Dermis blood vessel endothelial cell (primary cell): ENCODE data around the gene CBX5. TPM values are rescaled to one million over a fixed set of nuclear protein-coding genes. Genes with fewer than 3 reads are reported as not detected.
A peak's percentile ranks its signal among the peaks of the same experiment; 100 is the strongest.
"Not testable (repeated sequence)": the region's sequence is repeated elsewhere in the genome, so short reads cannot be mapped to it uniquely, and the experiment has no call there.

Experiments used
- DNase-seq: peaks from one replicate; pipeline ENCODE4 v3.0.0; 2010
- total RNA-seq: library from RNA; depleted of rRNA; stranded (reverse); fragments of >200 nt; gene quantifications from 2 replicates; pipeline ENCODE4 v1.2.3, GENCODE V29; 2014

CBX5 gene
- total RNA-seq, 1 donor from 2014 or later: 27.6 TPM

DNA sequence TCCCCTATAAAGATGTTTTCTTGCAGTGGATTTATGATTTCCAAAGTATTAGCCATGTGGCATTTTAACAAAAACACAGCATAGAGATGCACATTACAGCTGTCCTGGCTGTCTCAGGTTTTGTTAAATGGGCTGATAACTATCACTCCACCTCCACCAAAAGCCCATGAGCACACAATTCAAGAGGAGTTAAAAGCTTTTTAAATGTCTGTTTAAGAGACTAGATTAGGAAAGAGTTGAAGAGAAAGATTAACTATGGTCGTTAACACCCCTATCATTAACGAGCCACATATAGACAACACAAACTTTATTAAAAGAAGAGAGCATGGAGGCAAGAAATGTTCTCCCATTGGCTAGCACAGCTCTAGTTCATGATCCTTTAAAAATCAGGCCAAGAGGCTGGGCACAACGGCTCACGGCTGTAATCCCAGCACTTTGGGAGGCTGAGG lies 14.5 kb downstream of the CBX5 start:
- no peak for DNase-seq

DNA sequence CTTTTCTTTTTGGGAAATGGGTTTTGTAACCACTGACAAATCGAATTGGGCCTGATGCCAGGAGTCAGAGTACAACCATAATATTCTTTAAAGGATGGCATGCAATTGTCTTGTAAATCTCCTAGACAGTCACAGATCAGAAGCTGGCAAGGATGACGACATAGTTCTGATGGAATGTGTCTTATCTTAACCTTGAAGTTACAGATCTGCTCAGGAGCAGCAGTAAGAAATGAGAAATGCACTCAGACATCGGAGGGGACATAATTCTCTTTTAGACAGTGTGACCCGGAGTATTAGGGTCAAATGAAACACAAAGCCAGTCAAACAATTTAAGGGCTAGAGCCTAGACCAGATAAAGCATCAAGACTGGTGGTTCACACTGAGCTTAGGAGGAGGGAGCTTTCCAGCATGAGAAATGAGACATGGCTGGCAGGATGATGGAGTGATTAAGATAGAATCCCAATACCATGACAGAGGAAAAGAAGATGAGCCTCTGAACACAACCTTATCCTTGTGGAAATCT lies 17.5 kb downstream of the CBX5 start:
- DNase-seq: peak; percentile 55

DNA sequence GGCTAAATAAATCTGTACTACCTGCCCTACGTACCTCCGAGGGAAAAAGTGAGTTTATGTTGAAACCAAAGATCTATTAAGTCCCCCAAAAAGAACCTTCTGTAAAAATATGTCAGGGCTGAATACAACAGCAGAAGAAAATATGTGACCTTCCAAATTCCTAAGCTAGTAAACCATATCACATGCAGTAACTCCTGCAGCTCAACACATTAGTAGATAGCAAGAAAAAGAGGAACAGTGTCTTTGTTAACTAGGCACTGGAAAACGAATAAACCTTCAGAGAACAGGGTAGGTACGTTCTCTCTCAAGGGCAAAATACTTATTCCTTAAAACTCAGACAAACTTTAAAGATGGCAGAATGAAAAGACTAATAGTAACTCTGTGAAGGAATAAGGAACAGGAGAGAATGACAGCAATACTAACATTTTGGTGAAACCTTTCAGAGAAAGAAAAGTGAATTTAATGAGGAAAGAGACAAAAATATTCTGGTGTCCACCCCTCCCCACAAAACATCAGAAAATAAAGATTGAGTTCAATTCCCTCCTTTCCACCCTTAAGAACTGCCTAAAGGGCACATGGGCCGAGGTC lies 18.0 kb downstream of the CBX5 start:
- DNase-seq: no peak

DNA sequence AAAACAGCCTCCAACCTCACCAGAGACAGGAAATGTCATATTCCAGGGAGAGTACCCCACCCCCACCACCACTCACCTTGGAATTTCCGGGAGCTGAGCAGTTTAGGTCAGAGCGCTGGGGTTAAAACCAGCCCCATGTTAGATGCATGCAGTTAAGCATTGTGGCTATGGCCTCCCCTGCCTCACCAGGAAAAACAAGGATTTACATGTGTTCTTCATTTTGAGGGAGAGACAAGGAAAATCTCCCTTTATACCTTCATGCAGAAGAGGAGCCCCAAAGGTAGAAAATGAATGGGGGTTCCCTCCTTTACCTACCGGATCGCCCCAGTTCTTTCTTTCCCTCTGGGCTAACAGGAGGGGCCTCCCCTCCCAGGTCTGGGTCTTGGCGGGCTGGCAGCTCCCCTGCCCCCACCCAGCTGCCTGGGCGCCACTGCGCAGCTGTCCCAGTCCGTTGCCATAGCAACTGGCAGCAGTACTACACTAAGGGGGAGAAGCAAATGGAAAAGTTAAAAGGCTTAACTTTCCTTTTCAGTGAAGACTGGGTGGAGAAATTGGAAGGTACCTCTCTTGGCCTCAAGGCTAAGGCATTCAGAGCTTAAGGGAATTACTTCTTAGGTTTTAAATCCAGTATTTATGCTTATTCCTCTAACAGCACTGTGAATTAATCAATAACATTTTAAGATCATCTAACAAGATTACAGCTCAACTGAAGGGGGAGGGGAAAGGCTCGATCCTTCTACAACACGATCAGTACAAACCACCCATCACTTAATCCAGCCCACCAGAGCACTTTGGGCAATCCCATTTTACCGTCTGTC lies 20.5 kb downstream of the CBX5 start:
- DNase-seq: peak; percentile 90

DNA sequence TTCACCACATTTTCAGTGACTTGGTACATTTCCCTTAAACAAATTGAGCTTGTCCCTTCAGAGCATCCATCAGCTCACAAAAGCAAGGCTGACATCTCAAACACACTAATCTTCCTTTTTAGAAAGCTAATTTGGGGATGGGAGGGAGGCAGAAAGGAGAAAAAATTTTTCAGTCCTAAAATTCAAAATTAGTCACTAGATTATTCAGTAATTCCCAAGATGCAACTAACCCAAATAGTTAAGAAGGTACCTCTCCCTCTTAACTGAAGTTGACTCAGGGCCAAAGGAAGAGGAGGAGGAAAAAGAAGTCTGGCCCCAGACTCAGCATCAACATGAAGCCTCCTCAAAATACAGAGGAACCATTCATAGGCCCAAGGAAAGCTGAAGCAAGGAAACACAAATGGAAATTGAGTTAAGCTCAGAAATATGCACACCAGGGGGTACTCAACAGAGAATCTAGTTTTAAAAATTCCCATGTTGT lies 21.7 kb downstream of the CBX5 start:
- DNase-seq: peak; percentile 9

DNA sequence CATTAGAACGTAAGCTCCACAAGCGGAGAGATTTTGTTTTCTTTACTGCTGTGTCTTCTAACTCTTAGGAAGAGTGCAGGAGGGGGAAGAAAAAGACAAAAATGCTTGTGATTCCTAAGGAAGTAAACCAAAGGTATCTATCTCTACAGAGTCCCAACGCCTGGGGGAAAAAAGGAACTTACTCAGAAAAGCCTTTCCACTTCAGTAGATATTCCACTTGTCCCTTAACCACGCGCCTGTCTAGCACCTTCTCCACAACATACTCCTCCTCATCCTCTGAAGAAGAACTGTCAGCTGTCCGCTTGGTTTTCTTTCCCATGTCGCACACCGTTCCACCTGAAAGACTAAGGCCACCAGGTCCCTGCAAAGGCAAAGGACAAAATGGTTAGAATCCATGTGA lies 22.6 kb downstream of the CBX5 start:
- no peak for DNase-seq

DNA sequence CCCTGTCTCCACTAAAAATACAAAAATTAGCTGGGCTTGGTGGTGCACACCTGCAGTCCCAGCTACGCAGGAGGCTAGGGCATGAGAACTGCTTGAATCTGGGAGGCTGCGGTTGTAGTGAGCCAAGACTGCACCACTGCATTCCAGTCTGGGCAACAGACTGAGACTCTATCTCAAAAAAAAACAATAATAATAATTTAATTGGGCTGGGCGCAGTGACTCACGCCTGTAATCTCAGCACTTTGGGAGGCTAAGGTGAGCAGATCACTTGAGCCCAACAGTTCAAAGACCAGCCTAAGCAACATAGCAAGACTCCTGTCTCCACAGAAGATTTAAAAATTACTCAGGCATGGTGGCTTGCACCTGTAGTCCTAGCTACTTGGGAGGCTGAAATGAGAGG lies 26.7 kb downstream of the CBX5 start:
- DNase-seq: no peak

DNA sequence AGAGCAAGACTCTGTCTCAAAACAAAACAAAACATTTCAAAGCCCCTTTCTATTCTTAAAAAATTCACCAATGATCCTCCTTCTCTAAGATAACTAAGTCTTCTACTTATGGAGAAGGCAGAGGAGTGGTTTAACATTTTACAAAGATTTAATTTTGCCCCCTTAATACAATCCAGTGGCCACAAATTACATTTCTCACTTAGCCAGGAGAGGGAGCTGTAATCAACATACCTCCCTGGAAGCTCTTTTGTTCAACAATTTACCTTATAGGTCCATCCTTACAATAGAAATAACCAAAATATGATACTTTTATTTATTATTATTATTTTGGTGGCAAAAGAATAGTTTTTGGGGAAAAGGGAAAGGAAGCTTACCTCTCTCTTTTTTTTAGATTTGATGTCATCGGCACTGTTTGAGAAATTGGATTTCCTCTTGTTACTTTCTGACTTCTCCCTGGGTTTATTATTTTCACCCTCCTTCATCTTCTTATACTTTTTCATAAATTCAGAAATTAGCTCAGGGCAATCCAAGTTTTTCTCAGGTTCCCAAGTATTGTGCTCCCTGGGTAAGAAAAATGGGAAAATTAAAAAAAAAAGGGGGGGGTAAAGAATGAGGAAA lies 28.1 kb downstream of the CBX5 start:
- DNase-seq: peak; percentile 75

DNA sequence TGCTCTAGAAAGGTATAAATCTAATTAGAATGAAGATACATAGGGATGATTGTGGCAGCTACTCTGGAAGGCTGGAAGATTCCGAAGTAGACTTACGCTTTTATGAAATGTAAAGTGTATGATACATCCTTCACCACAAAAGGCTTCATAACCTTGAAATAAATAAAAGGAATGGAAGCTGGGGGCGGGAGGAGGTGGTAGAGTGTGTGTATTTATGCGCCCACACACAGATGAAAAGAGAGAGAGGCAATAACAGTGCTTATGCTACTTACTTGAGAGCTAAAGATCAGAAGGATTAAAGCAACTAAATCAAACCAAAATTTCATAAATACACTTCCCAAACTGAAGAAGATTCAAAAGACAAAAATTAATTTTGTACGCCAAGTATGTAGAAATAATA lies 30.4 kb downstream of the CBX5 start:
- no peak for DNase-seq

DNA sequence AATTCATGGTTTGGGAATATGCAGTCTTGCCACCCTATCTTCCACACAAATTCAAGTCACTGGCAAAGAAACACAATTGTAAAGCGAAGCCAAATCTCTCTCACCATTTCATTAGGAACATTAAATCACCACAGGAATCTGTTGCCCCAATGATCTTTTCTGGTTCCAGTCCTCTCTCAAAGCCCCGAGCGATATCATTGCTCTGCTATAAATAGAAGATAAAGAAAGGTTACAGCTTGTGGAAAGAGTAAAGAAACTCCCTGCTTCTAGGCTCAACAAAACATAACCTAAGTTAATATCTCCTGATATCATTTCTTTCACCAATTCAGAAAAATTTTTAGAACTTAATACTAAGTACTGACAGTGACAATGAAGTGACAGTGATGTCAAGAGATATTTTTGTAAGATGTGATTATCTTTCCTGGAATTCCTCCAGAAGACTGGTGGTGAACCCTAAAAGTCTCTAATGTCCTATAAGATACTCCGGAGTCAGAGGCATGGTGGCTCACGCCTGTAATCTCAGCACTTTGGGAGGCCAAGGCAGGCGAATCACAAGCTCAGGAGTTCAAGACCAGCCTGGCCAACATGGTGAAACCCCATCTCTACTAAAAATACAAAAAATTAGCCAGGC lies 33.8 kb downstream of the CBX5 start:
- no peak for DNase-seq

DNA sequence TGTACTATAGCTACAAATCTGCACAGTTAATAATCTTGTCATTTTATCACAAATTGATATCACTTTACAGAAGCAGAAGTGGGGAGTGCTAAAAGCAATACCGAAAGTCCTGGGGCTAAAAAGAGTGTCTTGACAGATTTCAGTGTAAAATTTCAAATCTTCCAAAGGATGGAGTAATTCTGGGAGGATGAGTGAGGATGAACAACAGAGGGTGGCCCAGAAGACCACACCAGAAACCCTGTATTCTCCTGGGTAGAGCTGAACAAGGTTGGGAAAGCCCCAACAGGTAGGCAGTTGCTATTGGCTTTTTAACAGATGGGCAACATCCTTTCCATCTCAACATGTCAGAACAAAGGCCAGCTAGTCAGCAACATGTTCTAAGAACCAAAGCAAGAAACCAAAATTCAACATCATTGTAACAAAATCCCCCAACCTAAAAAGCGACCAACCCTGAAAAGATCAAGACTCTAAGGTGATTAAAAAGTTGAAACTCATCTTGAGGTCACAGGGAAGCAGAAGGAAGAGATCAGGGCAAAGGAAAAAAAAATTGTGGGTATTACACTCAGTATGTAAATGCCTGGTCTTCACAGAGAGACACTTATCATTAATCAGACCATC lies 38.8 kb downstream of the CBX5 start:
- DNase-seq: no peak

DNA sequence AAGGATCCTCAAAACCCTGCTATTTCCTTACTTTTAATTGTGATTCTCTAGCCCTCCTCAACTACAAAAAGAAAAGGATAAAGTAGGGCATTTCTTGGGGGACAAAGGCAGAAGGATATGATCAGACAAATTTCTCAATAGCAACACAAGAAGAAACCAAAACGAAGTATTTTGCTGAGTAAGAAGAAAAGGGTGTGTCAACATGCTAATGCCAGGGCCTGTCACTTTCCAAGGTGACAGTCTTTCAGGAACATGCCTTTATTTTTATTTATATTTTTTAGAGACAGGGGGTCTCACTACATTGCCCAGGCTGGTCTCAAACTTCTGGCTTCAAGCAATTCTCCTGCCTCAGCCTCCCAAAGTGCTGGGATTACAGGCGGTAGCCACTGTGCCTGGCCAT lies 39.8 kb downstream of the CBX5 start:
- DNase-seq: no peak

DNA sequence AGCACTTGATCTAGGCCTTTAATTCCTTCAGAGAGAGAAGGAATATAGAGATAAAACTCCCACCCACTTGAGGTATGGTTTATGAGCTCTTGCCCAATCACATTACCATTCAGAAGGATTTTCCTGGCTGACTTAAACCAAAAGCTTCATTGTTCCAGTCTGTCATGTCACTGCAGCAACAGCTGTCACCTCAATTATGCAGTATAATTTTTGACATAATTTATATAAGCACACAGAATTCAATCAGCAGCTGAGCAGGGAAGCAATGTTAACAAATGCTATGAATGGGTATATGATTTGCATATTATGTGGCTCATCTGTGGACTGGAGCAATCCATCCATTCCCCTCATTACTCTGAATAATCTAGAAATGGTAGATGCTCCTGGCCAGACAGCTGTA lies 40.3 kb downstream of the CBX5 start:
- no peak for DNase-seq

DNA sequence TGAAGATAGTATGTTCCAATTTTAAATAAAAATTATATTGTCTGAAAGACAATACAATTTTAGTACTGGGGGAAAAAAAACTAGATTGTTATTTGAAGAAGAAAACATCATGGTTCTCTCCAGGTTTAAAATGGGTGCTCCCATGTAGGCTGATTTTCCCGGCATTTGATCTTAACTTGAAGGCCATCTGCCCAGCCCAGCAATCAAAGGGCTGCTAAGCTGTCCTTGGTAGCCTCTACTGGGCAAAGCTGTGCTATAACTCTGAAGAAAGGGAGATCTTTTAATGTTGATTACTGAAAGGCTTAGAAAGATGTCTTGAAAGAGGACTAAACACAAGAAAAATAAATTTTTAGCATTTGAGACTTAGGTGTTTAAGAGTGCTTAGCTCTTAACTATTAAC lies 41.4 kb downstream of the CBX5 start:
- no peak for DNase-seq

DNA sequence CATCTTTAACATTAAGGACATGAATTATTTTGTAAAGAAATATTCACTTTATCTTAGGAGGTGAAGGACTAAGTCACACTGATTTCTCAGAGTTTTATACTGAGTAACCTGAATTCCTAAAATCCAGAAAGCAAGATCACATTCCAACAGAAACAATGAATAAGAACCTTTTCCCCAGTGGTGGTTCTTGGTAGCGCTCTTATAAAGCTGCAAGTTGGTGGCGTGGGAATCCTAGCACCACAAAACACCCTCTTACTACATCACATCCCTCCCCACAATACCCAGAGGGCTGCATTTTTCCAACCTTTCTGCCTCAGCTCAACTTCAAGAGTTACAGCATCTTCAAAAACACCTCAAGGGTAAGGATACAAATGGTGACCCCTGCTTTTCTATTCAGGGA lies 47.1 kb downstream of the CBX5 start:
- DNase-seq: peak; percentile 17

DNA sequence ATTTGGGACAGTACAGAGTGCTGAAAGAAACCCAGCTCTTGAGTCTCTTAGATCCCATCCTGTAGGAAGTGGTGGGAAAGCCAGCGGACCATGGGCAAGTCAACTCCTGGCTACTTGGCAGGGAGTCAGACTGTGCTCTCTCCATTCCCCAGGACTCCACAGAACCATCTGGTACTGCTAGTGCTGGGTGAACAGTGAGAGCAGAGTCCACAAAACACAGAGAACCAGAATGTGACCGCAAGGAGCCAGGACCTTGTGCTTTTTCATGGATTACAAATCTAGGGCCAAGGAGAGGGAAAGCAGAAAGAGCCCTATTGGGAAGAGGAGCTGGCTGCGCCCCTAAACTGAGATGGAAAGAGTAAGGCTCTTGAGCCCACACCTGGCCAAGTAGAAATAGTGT lies 48.7 kb downstream of the CBX5 start:
- not testable (repeated sequence) for DNase-seq

DNA sequence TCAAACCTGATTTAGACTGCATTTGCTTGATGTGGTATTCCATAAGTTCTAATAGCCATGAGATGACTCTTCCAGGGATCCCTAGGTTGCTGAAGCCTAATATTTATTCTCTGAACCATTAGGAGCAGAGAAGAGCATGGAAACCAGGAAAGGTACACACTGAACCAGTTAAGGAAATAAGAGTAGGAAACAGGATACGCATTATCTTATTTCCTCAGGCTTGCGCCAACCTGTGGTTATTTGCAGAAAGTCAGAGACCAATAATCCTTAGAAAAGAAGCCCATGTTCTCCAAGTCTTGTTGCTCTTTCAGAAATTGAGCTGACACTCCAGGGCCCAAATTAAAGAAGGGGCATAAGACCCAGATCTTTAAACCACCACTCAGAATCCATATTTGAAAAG lies 49.4 kb downstream of the CBX5 start:
- DNase-seq: peak; percentile 47

DNA sequence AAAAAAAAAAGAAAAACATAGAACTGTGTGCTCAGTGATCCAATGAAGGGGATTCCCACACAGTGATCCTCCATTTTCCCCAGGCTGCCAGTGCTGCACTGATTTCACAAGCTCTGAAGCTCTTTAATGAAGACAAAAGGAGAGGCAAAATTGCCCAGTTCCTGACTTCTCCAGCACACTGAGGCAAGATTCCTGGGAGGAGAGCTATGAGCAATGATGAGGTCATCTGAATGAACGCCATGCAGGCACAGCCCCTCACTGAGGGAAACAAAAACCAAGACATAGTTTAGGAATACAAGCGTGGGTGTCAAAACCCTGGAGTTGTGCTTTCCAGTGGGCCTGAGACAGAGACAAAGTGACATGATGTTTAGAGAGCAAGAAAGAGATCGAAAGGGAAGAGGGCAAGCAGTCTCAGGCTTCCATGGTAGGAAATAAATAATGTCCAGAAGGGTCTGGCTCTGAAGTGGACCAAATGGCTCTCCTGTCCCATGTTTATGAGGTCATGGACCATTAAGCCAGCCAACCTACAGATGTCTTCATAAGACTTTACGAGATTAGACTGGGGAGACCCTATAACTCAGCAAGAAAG lies 50.2 kb downstream of the CBX5 start:
- peak; percentile 85 for DNase-seq

DNA sequence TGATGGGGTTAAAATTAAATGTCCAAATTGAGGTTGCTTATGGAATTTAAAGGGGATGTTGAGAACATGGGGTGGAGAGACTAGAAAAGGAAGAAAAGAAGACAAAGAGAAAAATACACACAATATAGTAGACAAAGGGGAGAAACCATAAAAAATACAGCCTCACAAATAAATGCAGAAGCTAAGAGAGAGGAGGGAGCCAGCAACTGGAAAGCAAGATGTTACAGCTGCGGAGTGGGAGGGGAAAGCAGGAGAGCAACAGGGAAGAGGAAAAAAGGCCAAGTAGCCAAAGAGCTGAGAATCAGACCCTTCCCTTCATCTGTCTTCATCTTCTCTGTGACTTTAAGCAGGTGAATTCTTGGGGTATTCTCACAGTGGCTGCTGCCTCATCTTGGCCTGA lies 51.5 kb downstream of the CBX5 start:
- no peak for DNase-seq

DNA sequence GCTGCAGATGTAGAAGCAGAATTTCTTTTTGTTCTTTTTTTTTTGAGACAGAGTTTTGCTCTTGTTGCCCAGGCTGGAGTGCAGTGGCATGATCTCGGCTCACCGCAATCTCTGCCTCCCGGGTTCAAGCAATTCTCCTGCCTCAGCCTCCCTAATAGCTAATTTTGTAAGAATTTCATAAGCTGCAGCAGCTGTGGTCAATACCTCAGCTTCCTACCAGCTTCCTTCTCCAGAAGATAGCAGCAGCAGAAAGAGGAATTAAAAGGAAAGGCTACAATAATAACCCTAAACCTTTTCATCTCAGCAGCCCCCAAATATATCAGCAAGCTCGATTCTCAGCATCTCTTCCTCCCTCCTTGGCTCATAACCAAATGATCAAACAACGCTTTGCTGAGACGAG lies 52.0 kb downstream of the CBX5 start:
- not testable (repeated sequence) for DNase-seq

DNA sequence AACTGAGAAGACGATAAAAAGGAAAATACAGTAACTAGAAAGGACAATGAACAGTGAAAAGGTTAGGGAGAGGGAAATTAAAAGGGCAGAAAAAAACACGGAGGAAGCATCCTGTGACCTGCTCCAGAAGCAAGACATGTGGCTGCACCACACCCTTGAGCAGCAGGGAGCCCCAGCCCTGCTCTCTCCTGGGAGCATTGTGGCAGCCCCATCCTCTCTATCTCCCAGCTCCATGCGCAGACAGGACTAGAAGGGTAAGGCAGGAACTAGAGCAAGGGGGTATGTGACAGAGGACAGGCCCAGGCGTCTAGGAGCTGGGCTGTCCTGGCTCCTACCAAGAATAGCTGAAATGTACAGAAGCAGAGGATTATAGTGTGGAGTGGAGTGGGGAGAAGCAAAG lies 52.5 kb downstream of the CBX5 start:
- DNase-seq: no peak

DNA sequence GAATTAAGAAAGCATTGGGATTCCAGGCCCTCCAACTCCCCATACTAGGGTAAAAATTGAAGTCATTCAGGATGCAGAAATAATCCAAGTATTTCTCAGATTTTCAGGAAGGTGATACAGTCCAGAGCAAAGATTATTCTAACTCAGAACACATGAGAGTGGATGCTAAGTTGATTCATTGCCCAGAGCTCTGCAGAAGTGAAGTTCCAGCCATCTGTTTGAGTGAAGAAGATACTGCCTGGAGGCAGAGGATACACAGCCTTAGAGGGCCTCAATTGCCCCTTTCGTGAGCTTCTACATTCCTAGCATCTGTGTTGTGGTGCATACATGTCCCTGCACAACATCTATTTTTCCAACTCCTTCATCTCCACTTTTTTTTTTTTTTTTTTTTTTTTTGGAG lies 54.3 kb downstream of the CBX5 start:
- no peak for DNase-seq
